GM12875 (cell line): ENCODE measurements around the gene EPHA5.

Source experiments
- H3K4me3 ChIP-seq: one replicate; pipeline ENCODE4 v1.5.1; 2011; ENCODE audit warnings: low read depth, low read length, control low read depth
- CTCF ChIP-seq: IDR thresholded peaks from 2 replicates; pipeline ENCODE4 v1.5.1; 2011; ENCODE audit warnings: low read depth, mild to moderate bottlenecking, control low read depth, inconsistent platforms, low read length, moderate library complexity, borderline replicate concordance; ENCODE audit not compliant: insufficient read depth

The EPHA5 gene

GRCh38 chr4:65635051-65635821 is 35.1 kb downstream of the EPHA5 start:
- no peak for TF ChIP-seq CTCF
- H3K4me3 ChIP-seq, result no peak overlapping the region

GRCh38 chr4:65624651-65625050 is 45.6 kb downstream of the EPHA5 start:
- H3K4me3 ChIP-seq, result no peak overlapping the region
- no peak for TF ChIP-seq CTCF

GRCh38 chr4:65623506-65623905 is 46.8 kb downstream of the EPHA5 start:
- H3K4me3 ChIP-seq, result no peak overlapping the region
- no peak for TF ChIP-seq CTCF

- no peak for TF ChIP-seq CTCF
Observed at GRCh38 chr4:65617416-65617815, 52.9 kb downstream of the EPHA5 start.

GRCh38 chr4:65604515-65604914 is 65.8 kb downstream of the EPHA5 start:
- H3K4me3 ChIP-seq, result no peak overlapping the region
- TF ChIP-seq CTCF, result no peak

More at GRCh38 chr4:65617416-65617815, 52.9 kb downstream of the EPHA5 start:
- no peak overlapping the region for H3K4me3 ChIP-seq

GRCh38 chr4:65600656-65601055 is 69.6 kb downstream of the EPHA5 start:
- no peak for TF ChIP-seq CTCF
- H3K4me3 ChIP-seq, result no peak overlapping the region

- no peak for TF ChIP-seq CTCF
- no peak overlapping the region for H3K4me3 ChIP-seq
Observed at GRCh38 chr4:65599340-65599739, 70.9 kb downstream of the EPHA5 start.
